GM12878 (cell line): Measurements from ENCODE around the gene CYP26C1. TPM values are rescaled to one million over a fixed set of nuclear protein-coding genes. Genes with fewer than 3 reads are reported as not detected.

Experiments used
- ATAC-seq: fragments of 200-7000 bp; cut with Tn5 transposase; 3 replicates; pipeline ENCODE4 v1.9.1; 2020; ENCODE audit warnings: mild to moderate bottlenecking, moderate library complexity
- BruUV-seq: library from RNA; stranded (reverse); fragments of 400-500 nt; replicated peaks from 2 replicates; lab custom pipeline; 2021; lab: Mats Ljungman, UMichigan
- CTCF ChIA-PET: fragments of 300-600 bp; sonication (Branson Sonifier 250); formaldehyde crosslinking; extraction: SDS; loops from one replicate; lab custom pipeline; 2021; ENCODE audit warnings: inconsistent platforms; lab: Yijun Ruan, JAX
- POLR2A ChIA-PET: fragments of 350-600 bp; formaldehyde crosslinking; extraction: SDS; loops from one replicate; lab custom pipeline; 2021; ENCODE audit warnings: inconsistent platforms; lab: Charles Lee
- RAD21 ChIA-PET: fragments of 300-600 bp; sonication (Branson Sonifier 250); formaldehyde crosslinking; loops from one replicate; lab custom pipeline; 2023; ENCODE audit warnings: antibody characterized with exemption; ENCODE audit not compliant: unreplicated experiment; lab: Charles Lee
- SMC1A ChIA-PET: fragments of 300-600 bp; sonication (Branson Sonifier 250); formaldehyde crosslinking; loops from one replicate; lab custom pipeline; 2023; ENCODE audit not compliant: unreplicated experiment, uncharacterized antibody; lab: Charles Lee
- DNase-seq: peaks from one replicate; pipeline ENCODE4 v3.0.0-alpha.2; 2011; ENCODE audit warnings: low read depth, low spot score
- FAIRE-seq: peaks from 3 replicates; lab custom pipeline; 2011; peaks lifted over from hg19 to GRCh38; lab: Jason Lieb, UNC
- H2AFZ ChIP-seq: 2 replicates; pipeline ENCODE4 v1.6.0; 2011; ENCODE audit warnings: low read depth, low read length, control low read depth; ENCODE audit not compliant: control insufficient read depth
- H3K27ac ChIP-seq: 2 replicates; pipeline ENCODE4 v1.5.1; 2011; ENCODE audit warnings: control low read depth; ENCODE audit not compliant: control insufficient read depth, insufficient read depth
- H3K27me3 ChIP-seq, 2 experiments: replicated peaks in 1 of 2; 2 replicates each; pipeline versions ENCODE4 v1.6.0 to v1.6.1; 2011; ENCODE audit warnings: low read length in 1 of 2; ENCODE audit not compliant: control insufficient read depth in 2 of 2, insufficient read depth in 2 of 2
- H3K36me3 ChIP-seq, 2 experiments: 2 replicates each; pipeline ENCODE4 v1.5.1; 2011; ENCODE audit warnings: low read length in 1 of 2; ENCODE audit not compliant: control insufficient read depth in 2 of 2, insufficient read depth in 2 of 2
- H3K4me1 ChIP-seq: 2 replicates; pipeline ENCODE4 v1.6.1; 2011; ENCODE audit warnings: mild to moderate bottlenecking, low read length, moderate library complexity, mixed read lengths; ENCODE audit not compliant: control insufficient read depth, insufficient read depth
- H3K4me2 ChIP-seq: 2 replicates; pipeline ENCODE4 v1.6.0; 2011; ENCODE audit warnings: control low read depth; ENCODE audit not compliant: control insufficient read depth, insufficient read depth
- H3K4me3 ChIP-seq: fragments of 200-600 bp; sonication (generic); 2 replicates; pipeline ENCODE4 v1.5.1; 2016
- H3K79me2 ChIP-seq: 2 replicates; pipeline ENCODE4 v1.6.0; 2011; ENCODE audit warnings: low read length; ENCODE audit not compliant: control insufficient read depth, insufficient read depth
- H3K9ac ChIP-seq: 2 replicates; pipeline ENCODE4 v1.8.0; 2011; ENCODE audit warnings: low read length, control low read depth, mixed read lengths; ENCODE audit not compliant: control insufficient read depth, insufficient read depth
- H3K9me3 ChIP-seq: replicated peaks from 3 replicates; pipeline ENCODE4 v1.5.1; 2011; ENCODE audit warnings: mild to moderate bottlenecking, low read length; ENCODE audit not compliant: control insufficient read depth, insufficient read depth
- H4K20me1 ChIP-seq: 2 replicates; pipeline ENCODE4 v1.6.0; 2011; ENCODE audit not compliant: control insufficient read depth, insufficient read depth
- CTCF ChIP-seq, 3 experiments: IDR thresholded peaks in 2 of 3; conservative IDR thresholded peaks in 1 of 3; 2 replicates each; pipeline ENCODE4 v1.5.1; 2011; ENCODE audit warnings: low read depth in 3 of 3, low read length in 3 of 3, mild to moderate bottlenecking in 3 of 3, control low read depth in 2 of 3, moderate library complexity in 2 of 3, inconsistent platforms in 1 of 3, mixed read lengths in 1 of 3; ENCODE audit not compliant: control insufficient read depth in 2 of 3, insufficient read depth in 1 of 3; ENCODE audit errors: extremely low read depth in 1 of 3
- EGR1 ChIP-seq, 2 experiments: IDR thresholded peaks; 1 replicate in 1 of 2; 2 replicates in 1 of 2; pipeline ENCODE4 v1.6.1; 2011 to 2012; ENCODE audit warnings: low read depth in 2 of 2, low read length in 2 of 2, borderline replicate concordance in 1 of 2, mild to moderate bottlenecking in 1 of 2, moderate library complexity in 1 of 2
- GATAD2B ChIP-seq: fragments of 450-650 bp; conservative IDR thresholded peaks from 2 replicates; pipeline ENCODE4 v1.6.1; 2017; ENCODE audit warnings: low read depth, mild to moderate bottlenecking, moderate library complexity
- SMAD5 ChIP-seq: IDR thresholded peaks from 2 replicates; pipeline ENCODE4 v1.6.1; 2016; ENCODE audit warnings: antibody characterized with exemption, low read depth
- whole genome bisulfite sequencing: methylation state at CpG from one replicate; pipeline ENCODE4 v1.1.6; 2016; ENCODE audit warnings: low lambda C conversion rate; ENCODE audit not compliant: insufficient replicate concordance, insufficient coverage; ENCODE audit errors: missing lambda C conversion rate; 5-methylcytosine and 5-hydroxymethylcytosine counted together
- in situ Hi-C: fragments of 300-500 bp; cut with MboI; formaldehyde crosslinking; loops from 9 replicates; pipeline ENCODE4 v1.14.3; 2018; ENCODE audit warnings: mixed read lengths
- intact Hi-C: fragments of 100-400 bp; cut with micrococcal nuclease; formaldehyde crosslinking; loops from one replicate; pipeline ENCODE4 v1.14.2; 2022; ENCODE audit not compliant: unreplicated experiment
- polyA plus RNA-seq, 11 experiments: library from polyadenylated mRNA; depleted of rRNA in 4 of 11; unstranded in 6 of 11; stranded (reverse) in 5 of 11; fragments of >200 nt; fragmentation: Nextera tagmentation in 4 of 11; fragmentation: Illumina TruSeq in 1 of 11; extraction: Ambion mirVana in 4 of 11; extraction: Trizol in 1 of 11; gene quantifications; 1 replicate in 1 of 11; 2 replicates in 10 of 11; pipeline versions ENCODE4 v1.2.1 to v1.2.3, GENCODE V29; 2011 to 2016; ENCODE audit warnings: inconsistent platforms in 2 of 11, missing spikeins in 2 of 11, low read depth in 1 of 11
- total RNA-seq, 4 experiments: library from RNA; depleted of rRNA in 3 of 4; stranded (reverse); fragments of >200 nt in 3 of 4; fragmentation: Illumina TruSeq in 1 of 4; extraction: Trizol in 1 of 4; gene quantifications; 2 replicates each; pipeline versions ENCODE4 v1.2.1 to v1.2.3, GENCODE V29; 2013 to 2021
- TF ChIP-seq, protein P1 (sequence below): fragments of 450-650 bp; conservative IDR thresholded peaks from 2 replicates; pipeline ENCODE4 v1.6.1; 2017; ENCODE audit warnings: mild to moderate bottlenecking, moderate library complexity

Gene CYP26C1
- total and polyA plus RNA-seq, 10 of the 15 experiments (the other 5 are each of a cell fraction or from before 2014, with no cell fraction given) = under 0.01 to 0.08 TPM; not detected in 8

GRCh38 chr10:93081318-93081717 is 20.7 kb downstream of the CYP26C1 start:
- FAIRE-seq (no peak), DNase-seq (no peak), ATAC-seq (no peak)
- Histone ChIP-seq H3K4me3 (no peak overlapping the region), H3K4me1 (peaks cover 5% of the 10 kb centered on the region; the same call in 1 of the 2 replicates), H3K36me3 (no peaks in the 10 kb centered on the region), H4K20me1 (no peaks in the 10 kb centered on the region), H3K9me3 (no peaks in the 10 kb centered on the region), H2AFZ (no peak overlapping the region), H3K9ac (no peak overlapping the region), H3K27me3 (peaks cover 0 to 1% of the 10 kb centered on the region in 2 experiments; a peak in 2 of 4 replicates), H3K79me2 (no peaks in the 10 kb centered on the region), H3K27ac (no peak overlapping the region), H3K4me2 (no peak overlapping the region)
- TF ChIP-seq CTCF (IDR thresholded peaks at IDR 0.05 in 2 of 3, conservative IDR thresholded peaks at IDR 0.05 in 1 of 3; ENCODE audit: control insufficient read depth in 2 of 3, extremely low read depth in 1 of 3, insufficient read depth in 1 of 3, low read depth in 3 of 3, low read length in 3 of 3) (no peak), EGR1 (IDR thresholded peaks at IDR 0.05; ENCODE audit: borderline replicate concordance in 1 of 2, low read depth in 2 of 2, low read length in 2 of 2) (no peak), GATAD2B (no peak), SMAD5 (no peak)
- TF ChIP-seq, protein P1, sequence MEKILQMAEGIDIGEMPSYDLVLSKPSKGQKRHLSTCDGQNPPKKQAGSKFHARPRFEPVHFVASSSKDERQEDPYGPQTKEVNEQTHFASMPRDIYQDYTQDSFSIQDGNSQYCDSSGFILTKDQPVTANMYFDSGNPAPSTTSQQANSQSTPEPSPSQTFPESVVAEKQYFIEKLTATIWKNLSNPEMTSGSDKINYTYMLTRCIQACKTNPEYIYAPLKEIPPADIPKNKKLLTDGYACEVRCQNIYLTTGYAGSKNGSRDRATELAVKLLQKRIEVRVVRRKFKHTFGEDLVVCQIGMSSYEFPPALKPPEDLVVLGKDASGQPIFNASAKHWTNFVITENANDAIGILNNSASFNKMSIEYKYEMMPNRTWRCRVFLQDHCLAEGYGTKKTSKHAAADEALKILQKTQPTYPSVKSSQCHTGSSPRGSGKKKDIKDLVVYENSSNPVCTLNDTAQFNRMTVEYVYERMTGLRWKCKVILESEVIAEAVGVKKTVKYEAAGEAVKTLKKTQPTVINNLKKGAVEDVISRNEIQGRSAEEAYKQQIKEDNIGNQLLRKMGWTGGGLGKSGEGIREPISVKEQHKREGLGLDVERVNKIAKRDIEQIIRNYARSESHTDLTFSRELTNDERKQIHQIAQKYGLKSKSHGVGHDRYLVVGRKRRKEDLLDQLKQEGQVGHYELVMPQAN = no peak
- CTCF ChIA-PET = interaction anchor here (1.2 to 6.3 kb wide), 5 partner anchors 55 to 276 kb away, joined by 3 to 44 read pairs (median 6); no protein-coding TSS in a partner anchor
- SMC1A ChIA-PET = interaction anchor here (0.6 to 1.2 kb wide), 4 partner anchors 13 to 885 kb away, joined by 3 read pairs; no protein-coding TSS in a partner anchor
- in situ Hi-C loops (loop anchor here (5.0 kb wide), 2 partner anchors 211 to 271 kb away; no protein-coding TSS in a partner anchor), intact Hi-C loops (loop anchor here (5.0 kb wide), 1 partner anchor 114 kb away; no protein-coding TSS in a partner anchor)
- WGBS = 38% methylated on average over 3 of the region's 3 CpGs
- no TSS peak for BruUV-seq
- POLR2A ChIA-PET = no interaction called here
- RAD21 ChIA-PET = interaction anchor here (0.5 to 0.9 kb wide), 2 partner anchors 240 to 268 kb away, joined by 3 to 5 read pairs; no protein-coding TSS in a partner anchor
